HPDE6-E6E7 (cell line): ENCODE data around the gene PARD3B.
"Not testable (repeated sequence)": the region's sequence is repeated elsewhere in the genome, so short reads cannot be mapped to it uniquely, and the experiment has no call there.

Experiments
- DNase-seq: peaks from one replicate; pipeline ENCODE4 v3.0.0; 2011; ENCODE audit warnings: missing footprints; ENCODE audit errors: extremely low spot score

Gene PARD3B

DNA sequence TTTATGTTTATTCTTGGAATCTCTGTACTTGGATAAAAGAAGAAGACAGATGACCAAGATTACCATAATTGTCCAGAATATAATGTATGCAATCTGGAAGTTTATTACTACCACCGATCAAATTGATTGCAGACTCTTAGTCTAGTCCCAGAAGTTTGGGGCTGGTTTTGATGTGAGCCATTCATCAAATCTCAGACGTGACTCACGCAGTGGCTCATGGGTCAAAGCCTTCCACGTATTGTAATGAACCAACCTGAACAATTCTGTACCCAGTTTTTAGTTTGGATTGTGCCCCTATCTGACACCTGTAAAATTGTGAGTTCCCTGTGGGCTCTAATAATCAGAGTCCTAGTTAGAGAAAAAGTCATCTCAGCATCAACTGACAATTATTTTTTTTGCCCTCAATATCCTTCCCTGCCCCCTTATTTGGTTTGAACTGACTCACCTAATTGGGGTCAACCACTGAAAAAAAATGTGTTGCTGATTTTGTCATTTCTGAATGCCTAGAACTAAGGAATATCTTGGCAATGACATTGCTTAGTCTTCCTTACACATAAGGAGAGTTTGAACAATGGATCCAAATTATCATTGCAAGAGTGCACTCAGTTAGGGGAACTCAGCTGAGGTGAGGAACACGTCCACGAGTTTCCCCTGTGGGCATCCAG, 917.5 kb downstream of the PARD3B start:
- no peak for DNase-seq

- DNase-seq, result no peak
These were observed 918.3 kb downstream of the PARD3B start for GRCh38 chr2:205463466-205464025.

DNA sequence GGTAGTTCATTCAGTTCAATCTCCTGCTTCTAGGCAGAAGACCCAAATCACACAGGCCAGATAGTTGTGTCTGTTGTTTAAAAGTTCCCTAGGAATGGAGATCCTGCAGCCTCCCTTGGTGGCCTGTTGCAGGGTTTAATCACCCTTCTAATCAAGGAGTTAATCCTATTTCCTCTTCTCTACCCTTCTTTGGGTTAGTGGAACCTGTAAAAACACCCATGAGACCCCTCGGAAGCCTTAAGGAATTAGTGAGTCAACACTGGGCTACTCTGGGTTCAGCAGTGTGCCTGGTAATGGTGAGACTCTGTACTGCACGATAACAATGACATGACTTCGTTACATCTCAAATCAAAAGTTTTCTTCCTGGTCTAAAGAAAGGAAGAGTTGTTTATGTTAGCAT, 919.4 kb downstream of the PARD3B start:
- DNase-seq, result no peak

GRCh38 chr2:205465791-205466190, 920.5 kb downstream of the PARD3B start:
- DNase-seq, result no peak

GRCh38 chr2:205471776-205472175, 926.5 kb downstream of the PARD3B start:
- no peak for DNase-seq

- DNase-seq, result no peak
These were observed 928.5 kb downstream of the PARD3B start for GRCh38 chr2:205473791-205474190.

DNA sequence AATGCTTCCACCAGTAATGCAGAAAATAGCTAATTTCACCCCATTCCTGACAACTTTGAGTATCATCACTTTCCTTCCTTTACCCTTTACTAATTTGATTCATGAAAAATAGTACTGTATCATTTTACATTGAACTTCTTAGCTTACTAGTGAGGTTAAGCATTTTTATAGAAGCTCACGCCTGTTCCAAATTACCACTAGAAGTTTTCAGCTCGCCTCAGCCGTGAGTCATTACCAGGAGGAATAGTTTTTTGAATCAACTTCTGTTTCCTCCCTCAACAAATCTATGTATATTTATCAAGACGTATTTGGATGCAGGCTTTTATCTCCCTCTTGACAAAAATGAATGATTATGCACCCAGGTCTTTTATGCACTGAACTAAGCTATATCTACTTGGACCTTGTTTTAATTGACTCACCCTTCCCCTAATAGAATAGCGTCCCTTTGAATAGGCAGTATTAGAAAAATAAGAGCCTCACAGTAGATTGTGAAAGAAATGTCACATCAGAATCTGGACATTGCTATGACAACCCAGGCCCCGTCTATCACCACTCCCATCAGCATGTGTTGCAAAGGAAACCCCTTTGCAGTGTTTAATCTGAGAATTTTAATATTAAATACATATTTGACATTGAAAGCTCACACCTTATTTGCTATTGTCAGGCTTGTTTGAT, 929.6 kb downstream of the PARD3B start:
- DNase-seq, result no peak

DNA sequence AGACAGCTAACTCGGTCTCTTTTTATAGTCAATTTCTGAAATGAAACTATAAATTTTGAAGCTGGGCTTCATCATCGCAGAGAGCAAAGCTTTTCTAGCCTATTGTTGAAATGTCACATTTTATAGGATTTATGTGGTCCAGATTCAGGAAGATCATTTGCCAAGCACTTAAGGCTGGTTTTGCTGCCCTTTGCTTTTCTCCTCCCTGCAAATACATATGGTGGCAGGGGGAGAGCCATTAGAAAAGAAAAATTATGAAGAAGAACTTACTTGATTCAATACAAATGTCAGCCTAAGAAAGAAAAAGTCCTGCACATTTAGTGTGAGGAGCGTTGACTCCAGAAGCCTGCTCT, 930.1 kb downstream of the PARD3B start:
- no peak for DNase-seq

- DNase-seq, result no peak
These were observed 931.9 kb downstream of the PARD3B start for GRCh38 chr2:205477016-205477705.

DNA sequence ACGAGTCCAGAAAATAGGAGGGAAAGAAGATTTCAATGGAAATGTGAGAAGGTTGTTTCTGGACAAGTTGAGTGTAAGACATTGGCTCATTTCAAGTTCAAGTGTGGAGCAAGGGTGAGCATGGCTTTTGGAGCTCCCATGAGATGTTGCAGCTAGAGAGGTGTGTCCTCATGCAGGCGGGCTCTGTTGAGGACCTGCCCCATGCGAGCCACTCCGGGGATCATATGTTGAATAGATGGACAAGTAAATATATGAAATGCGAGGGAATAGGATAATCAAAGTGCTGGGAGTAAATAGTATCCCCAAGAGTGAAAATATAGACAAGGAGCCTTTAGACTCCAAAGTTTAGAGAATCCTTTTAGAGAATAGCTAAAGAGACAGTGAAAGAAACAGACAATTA, 936.6 kb downstream of the PARD3B start:
- no peak for DNase-seq

GRCh38 chr2:205482399-205483081, 937.3 kb downstream of the PARD3B start:
- no peak for DNase-seq

DNA sequence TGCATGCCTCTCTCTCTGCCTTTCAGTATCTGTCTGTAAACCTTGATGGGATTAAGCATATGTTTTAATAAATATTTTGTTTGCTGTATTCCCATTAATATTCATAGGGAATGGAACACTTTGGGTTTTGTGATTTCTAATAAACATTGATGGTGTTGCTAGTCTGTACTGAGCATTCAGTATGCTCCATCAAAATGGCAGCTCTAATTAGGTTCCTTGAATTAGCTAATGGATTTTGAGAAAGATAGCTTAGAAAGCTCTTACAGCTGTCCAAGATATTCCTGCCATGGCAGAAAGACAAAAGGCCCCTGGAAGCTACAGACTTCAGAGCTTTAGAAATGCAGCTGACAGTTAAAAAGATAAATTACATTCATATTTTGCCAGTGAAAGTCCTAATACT, 937.8 kb downstream of the PARD3B start:
- DNase-seq, result no peak

DNA sequence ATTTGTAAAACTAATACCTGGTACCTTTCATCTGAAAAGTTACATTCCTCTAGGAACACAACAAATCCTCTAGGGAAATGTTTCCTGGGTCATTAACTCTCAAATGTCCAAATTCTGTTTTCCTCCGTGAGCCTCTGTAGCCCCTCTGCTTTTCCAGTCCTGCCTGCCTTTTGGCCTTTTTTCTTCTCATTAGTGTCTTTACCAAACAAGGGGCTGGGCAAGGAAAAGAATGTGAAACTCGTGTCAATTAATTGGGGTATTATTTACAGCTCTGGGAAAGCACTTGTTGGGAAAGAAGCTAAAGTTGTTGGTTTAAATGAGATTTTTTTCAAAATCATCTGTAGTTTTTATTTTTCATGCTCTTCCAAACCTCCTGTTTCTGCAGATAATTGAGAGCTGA, 938.9 kb downstream of the PARD3B start:
- DNase-seq, result no peak

DNA sequence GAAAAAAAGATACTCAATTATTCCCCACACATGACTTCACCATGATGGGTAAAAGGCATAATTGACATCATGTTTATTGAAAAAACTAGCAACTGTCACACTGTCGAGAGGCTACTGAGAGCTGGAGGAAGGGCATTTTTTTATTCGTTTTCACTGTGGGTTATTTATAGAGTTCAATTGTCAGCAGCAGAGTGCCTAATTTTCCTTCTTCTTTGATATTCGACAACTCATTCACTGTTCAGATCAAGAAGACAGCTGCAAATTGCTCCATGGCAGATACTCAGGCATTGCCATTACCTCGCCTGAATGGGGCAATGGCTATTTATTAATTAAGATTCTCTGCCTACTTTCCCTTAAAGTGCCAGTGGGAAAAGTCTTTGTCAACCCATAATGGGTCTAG, 939.5 kb downstream of the PARD3B start:
- no peak for DNase-seq

- not testable (repeated sequence) for DNase-seq
These were observed 948.3 kb downstream of the PARD3B start for GRCh38 chr2:205493528-205493927.

DNA sequence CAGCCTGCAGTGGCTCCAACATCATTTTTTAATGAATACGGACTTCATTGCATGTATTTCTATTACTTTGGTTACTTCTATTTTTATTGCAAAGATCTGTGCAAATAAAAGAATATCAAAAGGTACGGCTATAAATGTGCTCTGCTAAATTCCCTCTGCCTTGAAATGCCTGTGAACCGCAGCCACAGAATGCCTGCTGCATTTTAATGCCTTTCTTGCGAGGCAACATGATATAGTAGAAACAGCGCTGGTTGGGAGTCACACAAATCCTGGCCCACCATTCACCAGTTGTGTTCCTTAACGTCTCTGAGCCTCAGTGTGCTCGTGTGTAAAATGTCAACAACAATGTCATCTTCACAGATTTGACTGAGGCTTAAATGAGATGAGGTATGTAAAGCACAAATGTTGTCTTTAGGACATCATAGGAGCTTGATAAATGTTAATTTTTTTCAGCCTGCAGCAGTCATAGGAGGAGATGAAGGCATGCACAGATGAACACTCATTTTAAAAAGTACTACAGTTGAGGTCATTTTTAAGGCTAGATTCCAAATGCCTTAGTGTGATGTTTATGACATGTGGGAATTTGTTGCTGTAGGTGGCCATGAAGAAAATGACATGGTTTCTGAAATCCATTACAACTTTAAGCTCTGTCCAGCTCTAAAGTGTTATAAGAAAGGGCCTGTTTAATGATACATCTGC, 949.4 kb downstream of the PARD3B start:
- DNase-seq, result no peak

DNA sequence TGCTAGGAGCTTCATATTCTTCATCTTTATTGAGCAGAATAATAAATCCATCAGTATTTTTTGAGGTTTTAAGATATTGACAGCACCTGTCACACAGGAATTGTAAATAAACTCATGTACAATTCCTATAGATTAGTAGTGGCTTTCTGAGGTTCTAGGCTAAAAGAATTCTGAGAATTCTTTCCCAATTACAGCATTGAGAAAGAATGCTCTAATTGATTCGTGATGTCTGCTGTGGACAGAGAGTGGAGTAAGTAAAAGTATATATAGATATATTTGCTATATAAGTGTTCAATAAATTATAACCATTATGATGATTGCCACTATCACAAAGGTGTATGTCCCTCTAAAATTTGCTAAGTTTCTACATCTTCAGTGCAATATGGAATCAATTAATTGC, 950.5 kb downstream of the PARD3B start:
- no peak for DNase-seq

- DNase-seq, result no peak
These were observed 951.1 kb downstream of the PARD3B start for GRCh38 chr2:205496370-205496769.

DNA sequence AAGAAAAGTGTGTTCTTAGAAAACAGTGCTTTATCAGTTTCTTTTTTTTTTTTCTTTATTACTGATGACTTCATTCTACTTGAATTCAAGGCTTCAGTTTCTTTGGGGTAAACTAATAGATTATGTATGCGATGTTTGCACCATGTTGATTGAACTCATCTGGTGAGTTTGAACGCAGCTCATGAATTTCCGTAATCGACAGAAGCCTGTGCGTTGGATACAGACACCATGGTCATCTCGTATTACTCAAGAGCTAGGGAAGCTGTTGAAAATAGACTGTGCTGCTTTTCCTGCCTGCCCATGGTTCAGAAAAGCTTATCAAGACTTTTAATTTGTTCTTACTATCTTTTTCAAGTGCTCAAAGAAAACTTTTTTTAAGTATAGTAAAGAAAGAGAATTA, 951.5 kb downstream of the PARD3B start:
- no peak for DNase-seq

DNA sequence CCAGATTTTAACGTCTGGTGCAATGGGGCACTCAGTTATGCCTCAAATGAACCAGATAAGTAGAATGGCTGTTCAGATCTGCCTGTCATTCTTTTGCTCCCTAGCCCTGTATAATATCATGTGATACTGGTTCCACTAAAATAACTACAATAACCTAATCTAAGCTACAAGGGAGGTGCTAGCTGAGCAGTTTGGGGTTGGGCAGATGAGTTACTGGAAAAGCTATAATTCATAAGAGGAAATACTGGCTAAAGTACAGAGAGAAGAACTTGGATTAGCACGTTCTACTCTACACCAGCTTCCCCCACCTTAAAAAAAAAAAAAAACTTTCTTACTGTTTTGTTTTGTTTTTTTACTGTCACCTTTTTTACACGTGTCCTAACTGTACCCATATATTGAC, 953.7 kb downstream of the PARD3B start:
- no peak for DNase-seq

- DNase-seq, result no peak
These were observed 954.8 kb downstream of the PARD3B start for GRCh38 chr2:205500065-205500464.

- DNase-seq, result no peak
These were observed 955.7 kb downstream of the PARD3B start for GRCh38 chr2:205500951-205501350.
